PFSK-1 (cell line): Measurements from ENCODE around the gene ZNF282.

ENCODE experiments used
- FOXP2 ChIP-seq: optimal IDR thresholded peaks from 2 replicates; pipeline ENCODE3; 2011; ENCODE audit warnings: borderline replicate concordance, control low read depth, inconsistent platforms; ENCODE audit not compliant: insufficient read depth; ENCODE audit errors: extremely low read length, extremely low read depth
- POLR2AphosphoS5 ChIP-seq: IDR thresholded peaks from 2 replicates; pipeline ENCODE4 v1.6.1; 2012; ENCODE audit warnings: low read depth, mild to moderate bottlenecking, control low read depth, low read length, moderate library complexity
- TAF1 ChIP-seq: IDR thresholded peaks from 2 replicates; pipeline ENCODE4 v1.6.1; 2012; ENCODE audit warnings: low read length, control low read depth, borderline replicate concordance; ENCODE audit not compliant: insufficient read depth

GRCh38 chr7:149202831-149203231, 7.5 kb downstream of the ZNF282 start:
- no peak for TF ChIP-seq TAF1
- no peak for TF ChIP-seq FOXP2
- TF ChIP-seq POLR2AphosphoS5 = no peak
